Erythroblast (primary cell): ENCODE data around the gene ARHGAP42.

Source experiments
- GATA1 ChIP-seq: IDR thresholded peaks from 2 replicates; pipeline ENCODE4 v1.6.1; 2011; ENCODE audit warnings: low read depth, mild to moderate bottlenecking, control low read depth, low read length, moderate library complexity
- POLR2A ChIP-seq: IDR thresholded peaks from 2 replicates; pipeline ENCODE4 v1.6.1; 2011; ENCODE audit warnings: mild to moderate bottlenecking, low read length

- TF ChIP-seq POLR2A, result no peak
- no peak for TF ChIP-seq GATA1
These were observed 93.4 kb downstream of the ARHGAP42 start for GRCh38 chr11:100780470-100780869.
